MV-4-11 (cell line): ENCODE measurements around the gene KREMEN1.

Experiments used
- DNase-seq: peaks from one replicate; lab custom pipeline; 2025; lab: John Stamatoyannopoulos, UW

The KREMEN1 gene

DNA sequence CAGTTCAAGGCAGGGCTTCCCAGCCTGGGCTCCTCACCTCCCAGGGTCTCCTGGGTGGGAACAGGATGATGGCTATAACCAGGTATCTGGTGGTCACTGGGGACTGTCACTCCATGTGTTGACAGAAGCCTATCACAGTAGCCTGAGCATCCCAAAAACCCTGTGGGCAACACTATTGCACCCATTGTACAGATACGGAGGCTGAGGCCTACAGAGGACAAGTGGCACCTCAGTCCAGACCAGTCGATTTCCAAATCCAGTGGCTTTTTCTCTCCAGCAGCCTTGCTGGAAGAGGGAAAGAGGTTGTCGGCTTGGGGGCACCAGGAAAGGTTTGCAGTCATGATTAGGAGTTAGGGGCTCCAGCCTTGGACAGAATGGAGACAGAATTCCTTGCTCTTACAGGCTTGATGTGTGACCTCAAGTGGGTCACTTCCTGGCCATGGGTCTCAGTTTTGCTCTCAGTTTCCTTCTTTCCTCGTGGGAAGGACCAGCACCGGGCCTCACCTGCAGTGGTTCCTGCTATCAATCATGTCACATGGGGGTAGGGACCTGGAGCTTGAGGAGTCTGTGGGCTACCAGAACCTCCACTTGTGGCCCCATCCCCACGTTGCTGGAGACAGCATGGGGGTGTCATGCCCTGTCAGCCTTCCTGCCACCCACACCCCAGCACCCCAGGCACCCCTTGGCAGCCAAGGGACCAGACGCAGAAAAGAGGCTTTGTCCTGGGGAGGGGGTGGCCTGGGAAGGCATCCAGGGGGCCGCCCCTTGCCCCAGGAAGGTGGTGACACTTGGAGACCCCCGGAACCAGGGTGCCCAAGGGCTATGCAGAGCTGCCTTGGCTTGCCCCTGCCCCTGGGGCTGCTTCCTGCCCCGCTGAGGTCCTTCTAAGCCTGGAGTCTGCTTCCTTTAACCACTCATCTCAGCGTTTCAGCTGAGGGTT lies 135.0 kb downstream of the KREMEN1 start:
- no peak for DNase-seq

- DNase-seq = no peak
Observed at GRCh38 chr22:29208502-29208862, 135.6 kb downstream of the KREMEN1 start.

DNA sequence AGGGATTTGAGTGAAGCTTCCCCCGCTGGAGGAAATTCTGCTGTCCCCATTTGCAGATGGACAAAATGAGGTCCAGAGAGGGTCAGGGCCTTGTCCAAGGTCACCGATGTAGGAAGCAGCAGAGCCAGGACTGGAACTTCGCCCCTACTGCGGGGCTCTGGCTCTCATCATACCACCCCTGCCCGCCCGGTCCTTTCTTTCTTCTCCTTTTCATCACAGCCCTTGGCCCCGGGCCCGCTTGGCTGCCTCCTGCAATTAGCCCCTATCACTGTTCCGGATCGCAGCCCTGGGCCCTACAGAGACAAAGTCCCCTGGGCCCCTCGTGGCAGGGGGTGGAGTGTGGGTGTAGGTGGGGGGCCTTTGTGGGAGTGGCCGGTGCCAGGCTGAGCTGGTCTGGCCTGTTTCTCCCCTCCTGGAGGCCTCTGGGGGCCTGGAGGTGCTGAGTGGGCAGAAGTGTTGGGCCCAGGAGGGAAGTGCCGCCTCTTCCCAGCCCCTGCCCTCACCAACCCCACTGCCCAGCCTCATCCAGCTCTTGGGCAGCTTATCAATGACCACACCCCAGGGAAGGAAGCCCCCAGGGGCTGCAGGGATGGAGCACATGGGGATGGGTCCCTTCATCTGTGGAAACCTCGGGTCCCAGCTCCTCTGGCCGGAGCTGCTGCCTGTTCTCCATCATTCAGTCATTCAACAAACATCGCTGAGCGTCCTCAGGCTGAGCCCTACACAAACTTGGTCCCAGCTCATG lies 136.2 kb downstream of the KREMEN1 start:
- no peak for DNase-seq

- no peak for DNase-seq
Observed at GRCh38 chr22:29209624-29209929, 136.7 kb downstream of the KREMEN1 start.

- DNase-seq = no peak
Observed at GRCh38 chr22:29211066-29211465, 138.2 kb downstream of the KREMEN1 start.

DNA sequence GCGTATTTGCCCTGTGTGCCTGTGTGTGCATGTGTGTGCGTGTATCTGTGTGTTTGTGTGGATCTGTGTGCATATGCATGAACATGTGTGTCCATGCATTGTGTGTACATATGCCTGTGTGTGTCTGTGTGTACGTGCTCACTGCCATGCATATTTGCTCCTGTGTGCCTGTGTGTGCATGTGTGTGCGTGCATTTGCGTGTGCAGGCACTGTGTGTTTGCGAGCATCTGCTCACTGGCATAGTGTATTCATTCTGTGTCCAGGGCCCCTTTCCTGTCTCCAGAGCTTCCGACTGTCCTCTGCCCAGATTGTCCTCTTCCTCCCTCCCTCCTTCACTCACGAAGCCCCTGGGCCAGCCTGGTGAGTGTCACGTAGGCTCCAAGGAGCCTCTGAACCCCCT lies 138.6 kb downstream of the KREMEN1 start:
- no peak for DNase-seq

- no peak for DNase-seq
Observed at GRCh38 chr22:29212743-29213142, 139.9 kb downstream of the KREMEN1 start.

DNA sequence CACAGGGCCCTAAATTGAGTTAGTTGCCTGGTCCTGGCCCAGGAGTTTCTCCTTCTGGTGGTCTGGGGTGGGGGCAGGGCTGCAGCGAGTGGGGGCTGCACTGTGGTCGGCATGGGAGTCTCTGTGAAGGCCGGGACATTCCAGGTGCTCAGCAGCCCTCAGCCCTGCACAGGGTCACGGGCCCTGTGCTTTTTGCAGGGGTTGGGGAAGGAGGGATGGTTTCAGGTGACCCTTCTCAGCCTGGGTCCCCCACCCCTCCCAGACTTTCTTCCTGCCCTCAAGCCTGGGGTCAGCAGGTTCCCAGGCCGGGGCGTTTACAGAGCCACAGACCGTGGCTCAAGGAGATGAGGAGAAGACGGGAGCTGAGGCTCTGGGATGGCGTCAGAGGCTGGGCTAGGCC lies 140.7 kb downstream of the KREMEN1 start:
- DNase-seq = no peak

DNA sequence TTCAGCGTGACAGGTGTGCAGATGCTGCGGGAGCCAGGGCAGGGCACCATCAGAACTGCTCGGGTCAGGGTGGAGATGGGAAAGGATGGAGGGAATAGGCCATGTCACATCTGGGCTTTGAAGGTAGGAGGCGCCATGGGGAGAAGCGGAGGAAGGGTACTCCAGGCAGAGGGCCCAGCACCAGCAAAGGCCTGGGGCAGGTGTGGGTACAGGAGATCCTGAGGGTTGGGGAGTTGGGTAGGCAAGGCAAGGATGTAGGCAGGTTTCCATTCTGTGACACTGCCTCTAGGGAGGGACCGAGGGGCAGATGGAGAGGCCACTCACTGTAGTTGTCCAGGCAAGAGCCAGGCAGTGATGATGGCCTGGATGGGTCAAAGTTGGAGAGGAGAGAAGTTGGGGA lies 141.4 kb downstream of the KREMEN1 start:
- DNase-seq = no peak

GRCh38 chr22:29215012-29215860 lies 142.4 kb downstream of the KREMEN1 start:
- no peak for DNase-seq

GRCh38 chr22:29216011-29216872 lies 143.4 kb downstream of the KREMEN1 start:
- no peak for DNase-seq

DNA sequence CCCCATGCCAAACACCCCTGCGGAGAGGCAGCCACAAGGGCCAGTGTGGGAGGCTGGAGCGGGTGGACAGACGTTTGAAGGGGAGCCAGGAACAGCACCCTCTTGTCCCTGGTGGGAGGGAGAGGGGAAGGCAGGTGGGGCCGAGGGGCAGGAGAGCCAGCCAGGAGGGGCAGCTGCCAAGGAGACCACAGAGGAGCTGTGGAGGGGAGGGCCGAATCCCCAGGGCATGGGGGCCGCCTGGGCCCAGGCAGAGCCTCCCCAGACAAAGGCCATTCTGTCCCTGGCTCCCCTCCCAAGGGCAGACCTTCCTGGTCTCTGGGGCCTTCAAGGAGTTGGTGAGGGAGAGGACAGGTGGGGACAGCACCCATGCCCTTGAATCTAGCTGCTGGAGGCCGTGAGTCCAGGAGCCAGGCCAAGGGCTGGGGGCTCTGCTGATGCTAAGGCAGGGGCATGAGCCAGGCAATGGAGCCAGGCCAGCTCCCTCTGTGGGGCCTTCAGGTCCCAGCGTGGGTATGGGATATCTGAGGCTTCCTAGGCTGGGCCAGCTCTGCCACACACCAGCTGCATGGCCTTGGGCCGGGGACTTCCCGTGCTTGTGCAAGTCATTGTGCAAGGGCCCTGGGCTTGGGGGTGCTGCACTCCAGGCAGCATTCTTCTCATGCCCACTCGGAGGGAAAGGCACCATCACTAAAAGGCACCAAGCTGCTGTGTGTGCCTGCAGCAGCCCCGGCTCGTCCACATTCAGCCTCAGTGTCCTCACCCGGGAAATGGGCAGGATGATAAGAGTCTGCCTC lies 144.2 kb downstream of the KREMEN1 start:
- DNase-seq = peak; percentile 57
